ENCODE results near the gene ATP6V1B1. TPM values are rescaled to one million over a fixed set of nuclear protein-coding genes. Genes with fewer than 3 reads are reported as not detected.

ATP6V1B1 gene
- total and polyA plus RNA-seq, 9 of the 15 experiments (the other 6 are each of a cell fraction or from before 2014, with no cell fraction given), result not detected

GRCh38 chr2:70964596-70965386 is 29.1 kb downstream of the ATP6V1B1 start (continued):
- no peak for TF ChIP-seq CHAMP1 (IDR thresholded peaks at IDR 0.05)
- TF ChIP-seq, protein P1, sequence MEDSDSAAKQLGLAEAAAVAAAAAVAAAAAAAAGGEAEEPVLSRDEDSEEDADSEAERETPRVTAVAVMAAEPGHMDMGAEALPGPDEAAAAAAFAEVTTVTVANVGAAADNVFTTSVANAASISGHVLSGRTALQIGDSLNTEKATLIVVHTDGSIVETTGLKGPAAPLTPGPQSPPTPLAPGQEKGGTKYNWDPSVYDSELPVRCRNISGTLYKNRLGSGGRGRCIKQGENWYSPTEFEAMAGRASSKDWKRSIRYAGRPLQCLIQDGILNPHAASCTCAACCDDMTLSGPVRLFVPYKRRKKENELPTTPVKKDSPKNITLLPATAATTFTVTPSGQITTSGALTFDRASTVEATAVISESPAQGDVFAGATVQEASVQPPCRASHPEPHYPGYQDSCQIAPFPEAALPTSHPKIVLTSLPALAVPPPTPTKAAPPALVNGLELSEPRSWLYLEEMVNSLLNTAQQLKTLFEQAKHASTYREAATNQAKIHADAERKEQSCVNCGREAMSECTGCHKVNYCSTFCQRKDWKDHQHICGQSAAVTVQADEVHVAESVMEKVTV (CRISPR knock-in tag; IDR thresholded peaks at IDR 0.05), result peak; percentile 46; the same call in 1 of the 2 replicates
- TF ChIP-seq L3MBTL2 (IDR thresholded peaks at IDR 0.05), result peak; percentile 87
- TF ChIP-seq TCF7L2 (IDR thresholded peaks at IDR 0.05; ENCODE audit: low read depth, low read length), result no peak
- TF ChIP-seq KDM2B (CRISPR knock-in tag; IDR thresholded peaks at IDR 0.05), result peak; percentile 80; the same call in 1 of the 2 replicates
- TF ChIP-seq NCOR1 (IDR thresholded peaks at IDR 0.05), result no peak
- TF ChIP-seq KDM1A (IDR thresholded peaks at IDR 0.05), result peak in 1 of 2 experiments; percentile 67; a peak in 2 of 4 replicates
- TF ChIP-seq HCFC1 (IDR thresholded peaks at IDR 0.05; ENCODE audit: low read depth, low read length), result 0 out of 2 replicates have a peak, but pooled peaks have one; percentile 17
- TF ChIP-seq TEAD2 (tag; IDR thresholded peaks at IDR 0.05), result peak; percentile 46; the same call in 1 of the 2 replicates
- TF ChIP-seq GATAD2A (IDR thresholded peaks at IDR 0.05), result 0 out of 2 replicates have a peak, but pooled peaks have one; percentile 30
- TF ChIP-seq MGA (IDR thresholded peaks at IDR 0.05), result peak; percentile 75
